Kidney epithelial cell (primary cell): Measurements from ENCODE around the gene NUDT16L1. TPM values are rescaled to one million over a fixed set of nuclear protein-coding genes. Genes with fewer than 3 reads are reported as not detected.

Experiments used
- DNase-seq: peaks from one replicate; pipeline ENCODE4 v3.0.0-alpha.2; 2010; ENCODE audit warnings: low read depth
- H3K27me3 ChIP-seq: 2 replicates; pipeline ENCODE4 v1.6.0; 2011; ENCODE audit warnings: low read length; ENCODE audit not compliant: control insufficient read depth, insufficient read depth
- H3K36me3 ChIP-seq: 2 replicates; pipeline ENCODE4 v1.5.1; 2011; ENCODE audit warnings: low read length; ENCODE audit not compliant: control insufficient read depth, insufficient read depth
- H3K4me3 ChIP-seq: 2 replicates; pipeline ENCODE4 v1.5.1; 2011; ENCODE audit warnings: low read depth, mild to moderate bottlenecking, control low read depth, low read length
- total RNA-seq: library from RNA; depleted of rRNA; stranded (reverse); fragments of >200 nt; gene quantifications from 2 replicates; pipeline ENCODE4 v1.2.3, GENCODE V29; 2015
- TF ChIP-seq, protein P1 (sequence below): IDR thresholded peaks from 2 replicates; pipeline ENCODE4 v1.5.1; 2011; ENCODE audit warnings: mild to moderate bottlenecking, moderate library complexity, low read length, control low read depth, inconsistent platforms; ENCODE audit not compliant: insufficient read depth, poor library complexity, severe bottlenecking

The NUDT16L1 gene
- 19.1 and 36.1 TPM in 2 replicates for total RNA-seq

DNA sequence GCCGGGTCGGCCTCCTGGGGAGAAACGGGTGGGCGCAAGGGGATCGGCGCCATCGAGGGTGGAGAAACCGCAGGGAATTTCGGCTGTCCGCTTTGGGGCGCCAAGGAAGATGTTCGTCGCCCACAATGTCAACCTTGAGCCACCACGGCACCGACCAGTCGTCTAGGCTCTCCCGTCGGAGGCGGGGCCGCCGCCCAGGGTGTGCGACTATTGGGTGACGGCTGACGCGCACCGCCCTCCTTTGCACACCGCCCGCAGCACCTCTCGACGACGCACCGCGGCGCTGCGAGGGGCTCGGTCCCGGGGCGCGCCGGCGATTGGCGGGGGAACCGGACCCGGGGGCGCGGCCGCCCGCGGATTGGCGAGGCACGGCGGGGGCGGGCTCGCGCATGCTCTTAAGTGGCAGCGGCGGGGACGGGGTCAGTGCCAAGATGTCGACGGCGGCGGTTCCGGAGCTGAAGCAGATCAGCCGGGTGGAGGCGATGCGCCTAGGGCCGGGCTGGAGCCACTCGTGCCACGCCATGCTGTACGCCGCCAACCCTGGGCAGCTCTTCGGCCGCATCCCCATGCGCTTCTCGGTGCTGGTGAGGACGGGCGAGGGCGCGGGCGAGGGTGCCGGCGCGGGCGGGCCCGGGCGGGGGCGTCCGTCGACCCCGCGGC, at the start of gene NUDT16L1:
Gene NUDT16L1, plus strand, starts transcription at position 267 of the 660 bp plus-strand sequence. Its CDS starts 165 bp downstream, at position 432.
- Histone ChIP-seq H3K36me3 (peaks cover 1% of the 10 kb centered on the region), H3K4me3 (peak within 1 kb of the TSS; percentile 96), H3K27me3 (no peaks in the 10 kb centered on the region)
- peak; percentile 70 for DNase-seq
- TF ChIP-seq, protein P1, sequence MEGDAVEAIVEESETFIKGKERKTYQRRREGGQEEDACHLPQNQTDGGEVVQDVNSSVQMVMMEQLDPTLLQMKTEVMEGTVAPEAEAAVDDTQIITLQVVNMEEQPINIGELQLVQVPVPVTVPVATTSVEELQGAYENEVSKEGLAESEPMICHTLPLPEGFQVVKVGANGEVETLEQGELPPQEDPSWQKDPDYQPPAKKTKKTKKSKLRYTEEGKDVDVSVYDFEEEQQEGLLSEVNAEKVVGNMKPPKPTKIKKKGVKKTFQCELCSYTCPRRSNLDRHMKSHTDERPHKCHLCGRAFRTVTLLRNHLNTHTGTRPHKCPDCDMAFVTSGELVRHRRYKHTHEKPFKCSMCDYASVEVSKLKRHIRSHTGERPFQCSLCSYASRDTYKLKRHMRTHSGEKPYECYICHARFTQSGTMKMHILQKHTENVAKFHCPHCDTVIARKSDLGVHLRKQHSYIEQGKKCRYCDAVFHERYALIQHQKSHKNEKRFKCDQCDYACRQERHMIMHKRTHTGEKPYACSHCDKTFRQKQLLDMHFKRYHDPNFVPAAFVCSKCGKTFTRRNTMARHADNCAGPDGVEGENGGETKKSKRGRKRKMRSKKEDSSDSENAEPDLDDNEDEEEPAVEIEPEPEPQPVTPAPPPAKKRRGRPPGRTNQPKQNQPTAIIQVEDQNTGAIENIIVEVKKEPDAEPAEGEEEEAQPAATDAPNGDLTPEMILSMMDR = no peak

DNA sequence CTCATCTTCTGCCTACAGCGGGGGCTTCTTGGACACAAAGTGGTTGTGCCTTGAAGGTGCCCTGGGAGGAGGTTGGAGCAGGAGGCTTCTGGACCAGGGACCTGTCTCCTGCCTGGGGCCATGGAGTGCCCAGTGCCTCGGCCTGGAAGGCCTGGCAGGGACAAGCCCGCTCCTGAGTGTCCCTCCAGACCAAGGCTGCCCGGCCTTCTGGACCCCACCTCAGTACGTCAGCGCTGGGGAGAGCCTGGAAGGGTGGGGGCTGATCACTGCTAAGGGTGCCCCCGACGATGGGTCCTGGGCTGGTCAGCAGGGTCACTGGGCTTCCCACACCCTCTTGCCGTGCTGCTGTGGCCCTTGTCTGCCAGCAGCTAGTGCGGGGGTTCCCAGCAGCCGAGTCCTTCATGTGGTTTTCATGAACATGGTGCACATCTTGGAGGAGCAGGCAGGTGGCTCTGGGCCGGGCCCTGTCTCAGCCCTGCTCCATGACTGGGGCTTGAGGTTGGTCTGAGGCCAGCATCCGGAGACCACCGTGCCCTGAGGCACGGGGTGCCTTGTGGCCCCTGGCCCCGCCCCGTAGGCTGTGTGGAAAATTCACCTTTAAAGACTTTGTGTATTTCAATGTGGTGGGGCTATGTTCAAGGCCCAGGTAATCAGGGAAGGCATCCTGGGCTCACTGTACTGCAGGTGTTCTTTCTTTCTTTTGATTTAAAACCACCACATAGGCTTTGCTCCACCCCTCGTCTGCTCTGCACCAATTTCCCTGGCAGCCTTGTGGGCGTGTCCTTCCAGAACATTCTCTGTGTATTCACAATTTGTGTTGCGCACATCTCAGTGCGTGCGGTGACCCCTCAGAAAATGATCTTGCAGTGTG, 46.4 kb upstream of the NUDT16L1 start:
- Histone ChIP-seq H3K4me3 (no peak overlapping the region), H3K36me3 (no peaks in the 10 kb centered on the region), H3K27me3 (no peaks in the 10 kb centered on the region)
- TF ChIP-seq, protein P1 = no peak
- DNase-seq = no peak

DNA sequence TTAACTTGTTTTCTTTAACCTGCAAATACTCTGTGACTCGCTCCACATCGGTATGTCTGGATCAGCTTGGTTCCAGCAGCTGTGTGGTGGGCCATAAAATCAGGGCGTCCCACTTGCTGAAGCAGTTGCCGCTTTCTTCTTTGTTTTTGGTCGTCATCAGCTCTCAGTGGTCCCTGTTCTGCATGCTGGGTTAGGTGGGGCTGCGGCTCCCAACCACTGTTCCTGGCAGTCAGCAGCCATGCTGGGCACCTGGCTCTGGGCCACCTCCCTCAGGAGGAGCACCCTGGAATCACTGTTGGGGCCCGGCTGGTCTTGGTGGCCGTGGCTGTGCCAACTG, 45.8 kb upstream of the NUDT16L1 start:
- no peak for DNase-seq
- no peaks in the 10 kb centered on the region for H3K27me3 ChIP-seq
- TF ChIP-seq, protein P1 = no peak
- no peaks in the 10 kb centered on the region for H3K36me3 ChIP-seq
- H3K4me3 ChIP-seq = no peak overlapping the region

DNA sequence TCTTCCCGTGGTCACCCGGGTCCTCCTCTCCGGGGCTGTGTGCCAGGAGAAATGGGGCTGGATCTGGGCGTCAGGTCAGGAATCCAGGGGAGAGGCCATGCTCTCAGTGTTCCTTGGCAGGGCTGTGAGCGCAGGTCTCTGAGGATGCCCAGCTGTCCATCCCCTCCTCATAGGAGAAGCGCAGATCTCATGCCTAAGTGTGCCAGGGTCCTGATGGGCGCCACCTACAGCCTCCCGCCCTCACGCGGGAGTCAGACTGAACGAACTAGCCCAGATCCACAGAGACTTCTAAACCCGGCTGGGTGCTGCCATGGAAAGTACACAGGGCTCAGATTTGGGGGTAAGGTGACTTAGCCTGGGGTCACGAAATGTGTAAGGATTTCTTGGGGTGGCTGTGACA, 44.4 kb upstream of the NUDT16L1 start:
- no peaks in the 10 kb centered on the region for H3K36me3 ChIP-seq
- TF ChIP-seq, protein P1 = no peak
- H3K4me3 ChIP-seq = no peak overlapping the region
- H3K27me3 ChIP-seq = no peaks in the 10 kb centered on the region
- DNase-seq = no peak

DNA sequence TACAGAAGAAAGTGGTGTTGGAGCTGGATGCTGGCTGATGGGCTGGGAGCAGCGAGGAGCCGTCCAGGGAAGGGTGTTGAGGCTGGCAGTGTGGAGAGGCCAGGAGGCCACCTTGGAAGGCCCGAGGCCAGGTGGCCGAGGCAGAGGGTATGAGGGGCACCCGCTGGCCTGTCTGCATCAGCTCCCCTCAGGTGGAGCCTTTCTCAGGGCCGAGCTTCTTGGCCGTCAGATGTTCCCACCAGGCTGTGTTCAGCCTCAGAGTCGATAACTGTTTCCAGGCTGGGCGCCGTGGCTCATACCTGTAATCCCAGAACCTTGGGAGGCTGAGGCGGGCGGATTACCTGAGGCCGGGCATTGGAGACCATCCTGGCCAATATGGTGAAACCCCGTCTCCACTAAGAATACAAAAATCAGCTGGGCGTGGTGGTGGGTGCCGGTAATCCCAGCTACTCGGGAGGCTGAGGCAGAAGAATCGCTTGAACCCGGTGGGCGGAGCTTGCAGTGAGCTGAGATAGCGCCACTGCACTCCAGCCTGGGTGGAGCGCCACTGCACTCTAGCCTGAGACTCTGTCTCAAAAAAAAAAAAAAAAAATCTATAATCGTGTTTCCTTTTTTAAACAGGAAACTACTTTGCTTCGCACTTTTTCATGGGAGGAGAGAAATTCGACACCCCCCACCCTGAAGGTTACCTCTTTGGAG, 43.5 kb upstream of the NUDT16L1 start:
- H3K27me3 ChIP-seq = no peaks in the 10 kb centered on the region
- no peaks in the 10 kb centered on the region for H3K36me3 ChIP-seq
- TF ChIP-seq, protein P1 = no peak
- DNase-seq = no peak
- no peak overlapping the region for H3K4me3 ChIP-seq
